AG09309 (cell line): ENCODE data around the gene CYP1A2.

ENCODE experiments used
- DNase-seq: peaks from one replicate; pipeline ENCODE4 v3.0.0-alpha.2; 2010; ENCODE audit warnings: low read depth
- H3K4me3 ChIP-seq: 2 replicates; pipeline ENCODE4 v1.5.1; 2011; ENCODE audit warnings: mild to moderate bottlenecking, low read depth, low read length, moderate library complexity; ENCODE audit not compliant: control insufficient read depth
- TF ChIP-seq, protein P1 (sequence below): IDR thresholded peaks from 2 replicates; pipeline ENCODE4 v1.5.1; 2011; ENCODE audit warnings: mild to moderate bottlenecking, low read depth, low read length, inconsistent platforms; ENCODE audit not compliant: insufficient read depth, control insufficient read depth; ENCODE audit errors: missing control alignments

CYP1A2 gene

DNA sequence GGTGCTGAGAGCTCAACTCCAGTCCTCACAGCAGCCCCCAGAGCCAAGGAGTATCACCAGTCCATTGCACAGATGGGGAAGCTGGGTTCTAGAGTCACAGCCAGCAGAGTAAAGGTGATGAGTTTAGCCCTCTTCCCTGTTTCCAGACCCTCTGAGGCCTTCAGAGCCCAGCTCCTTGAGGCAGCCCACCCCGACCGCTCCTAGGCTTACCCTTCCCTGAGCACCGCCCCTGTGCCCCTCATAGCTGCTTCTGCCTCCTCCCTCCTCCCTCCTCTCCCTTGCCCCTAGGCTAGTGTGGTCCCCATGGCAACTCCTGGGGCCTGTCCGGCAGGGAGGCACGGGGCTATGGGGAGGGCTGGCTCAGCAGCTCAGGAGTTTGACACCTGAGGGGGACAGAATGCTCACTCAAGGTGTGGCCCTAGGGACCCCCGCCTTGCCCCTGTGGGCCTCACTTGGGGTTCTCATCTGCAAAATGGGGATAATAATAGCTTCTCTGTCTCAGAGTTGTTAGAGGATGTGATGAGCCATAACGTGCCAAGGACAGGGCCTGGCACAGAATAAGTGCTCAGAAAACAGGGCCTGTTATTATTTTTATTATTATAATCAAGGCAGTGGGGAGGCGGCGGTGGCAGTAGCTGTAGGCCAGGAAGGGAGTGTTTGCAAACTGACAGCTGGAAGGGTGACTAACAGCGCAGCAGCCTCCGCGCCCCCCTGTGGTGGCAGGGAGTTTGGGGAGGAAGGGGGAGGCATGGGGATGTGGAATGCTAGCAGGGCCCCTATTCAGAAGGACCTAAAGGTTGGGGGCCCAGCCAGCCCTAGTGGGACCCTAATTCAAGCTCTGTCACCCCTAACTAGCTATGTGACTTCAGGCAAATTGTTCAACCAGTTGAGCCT lies 44.7 kb downstream of the CYP1A2 start:
- H3K4me3 ChIP-seq = no peak overlapping the region
- no peak for DNase-seq
- TF ChIP-seq, protein P1, sequence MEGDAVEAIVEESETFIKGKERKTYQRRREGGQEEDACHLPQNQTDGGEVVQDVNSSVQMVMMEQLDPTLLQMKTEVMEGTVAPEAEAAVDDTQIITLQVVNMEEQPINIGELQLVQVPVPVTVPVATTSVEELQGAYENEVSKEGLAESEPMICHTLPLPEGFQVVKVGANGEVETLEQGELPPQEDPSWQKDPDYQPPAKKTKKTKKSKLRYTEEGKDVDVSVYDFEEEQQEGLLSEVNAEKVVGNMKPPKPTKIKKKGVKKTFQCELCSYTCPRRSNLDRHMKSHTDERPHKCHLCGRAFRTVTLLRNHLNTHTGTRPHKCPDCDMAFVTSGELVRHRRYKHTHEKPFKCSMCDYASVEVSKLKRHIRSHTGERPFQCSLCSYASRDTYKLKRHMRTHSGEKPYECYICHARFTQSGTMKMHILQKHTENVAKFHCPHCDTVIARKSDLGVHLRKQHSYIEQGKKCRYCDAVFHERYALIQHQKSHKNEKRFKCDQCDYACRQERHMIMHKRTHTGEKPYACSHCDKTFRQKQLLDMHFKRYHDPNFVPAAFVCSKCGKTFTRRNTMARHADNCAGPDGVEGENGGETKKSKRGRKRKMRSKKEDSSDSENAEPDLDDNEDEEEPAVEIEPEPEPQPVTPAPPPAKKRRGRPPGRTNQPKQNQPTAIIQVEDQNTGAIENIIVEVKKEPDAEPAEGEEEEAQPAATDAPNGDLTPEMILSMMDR = no peak

DNA sequence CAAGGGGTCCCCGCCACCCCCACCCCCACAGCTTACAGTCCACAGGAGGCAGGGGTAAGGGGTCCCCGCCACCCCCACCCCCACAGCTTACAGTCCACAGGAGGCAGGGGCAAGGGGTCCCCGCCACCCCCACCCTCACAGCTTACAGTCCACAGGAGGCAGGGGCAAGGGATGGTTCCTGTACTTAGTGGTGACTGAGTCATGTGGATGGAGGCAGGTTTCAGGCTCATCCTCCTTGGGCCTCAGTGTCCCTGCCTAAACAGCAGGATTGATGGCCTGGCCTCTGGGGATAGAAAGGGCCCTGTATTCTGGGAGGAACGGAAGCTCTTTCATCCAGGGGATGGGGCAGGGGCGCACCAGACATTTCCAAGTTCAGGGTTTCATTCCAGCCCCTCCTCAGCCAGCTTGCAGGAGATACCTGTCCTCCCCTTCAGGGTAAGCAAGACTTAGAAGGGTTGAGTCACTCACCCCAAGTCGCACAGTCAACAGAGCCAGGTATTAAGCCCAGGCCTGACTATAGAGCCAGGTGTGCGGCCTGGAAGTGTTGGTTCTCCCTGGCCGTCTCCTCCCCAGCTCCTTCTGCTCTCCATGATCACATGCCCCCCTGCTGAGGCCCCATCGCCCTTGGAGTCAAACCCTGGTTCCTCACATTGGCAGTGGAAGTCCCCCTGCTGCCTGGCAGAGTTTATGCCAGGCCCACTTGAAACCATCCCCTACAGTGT lies 45.8 kb downstream of the CYP1A2 start:
- H3K4me3 ChIP-seq = no peak overlapping the region
- TF ChIP-seq, protein P1 = no peak
- no peak for DNase-seq

DNA sequence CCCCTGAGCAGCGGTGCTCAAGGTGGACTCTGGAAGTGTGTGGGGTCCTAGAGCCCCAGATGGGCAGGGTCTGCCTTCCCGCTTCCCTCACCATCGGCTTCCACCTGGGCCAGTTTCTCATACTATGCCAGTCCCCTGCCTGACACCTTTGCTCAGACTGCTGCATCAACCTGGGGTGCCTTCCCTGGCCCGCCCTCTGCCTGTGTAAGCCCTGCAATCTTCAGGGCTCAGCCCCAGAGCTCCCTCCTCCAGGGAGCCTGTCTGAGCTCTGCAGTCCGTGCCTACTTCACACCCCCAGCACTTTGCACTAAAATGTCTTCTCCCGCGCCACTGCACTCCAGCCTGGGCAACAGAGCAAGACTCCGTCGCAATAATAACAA lies 46.3 kb downstream of the CYP1A2 start:
- TF ChIP-seq, protein P1 = no peak
- no peak for DNase-seq
- no peak overlapping the region for H3K4me3 ChIP-seq

DNA sequence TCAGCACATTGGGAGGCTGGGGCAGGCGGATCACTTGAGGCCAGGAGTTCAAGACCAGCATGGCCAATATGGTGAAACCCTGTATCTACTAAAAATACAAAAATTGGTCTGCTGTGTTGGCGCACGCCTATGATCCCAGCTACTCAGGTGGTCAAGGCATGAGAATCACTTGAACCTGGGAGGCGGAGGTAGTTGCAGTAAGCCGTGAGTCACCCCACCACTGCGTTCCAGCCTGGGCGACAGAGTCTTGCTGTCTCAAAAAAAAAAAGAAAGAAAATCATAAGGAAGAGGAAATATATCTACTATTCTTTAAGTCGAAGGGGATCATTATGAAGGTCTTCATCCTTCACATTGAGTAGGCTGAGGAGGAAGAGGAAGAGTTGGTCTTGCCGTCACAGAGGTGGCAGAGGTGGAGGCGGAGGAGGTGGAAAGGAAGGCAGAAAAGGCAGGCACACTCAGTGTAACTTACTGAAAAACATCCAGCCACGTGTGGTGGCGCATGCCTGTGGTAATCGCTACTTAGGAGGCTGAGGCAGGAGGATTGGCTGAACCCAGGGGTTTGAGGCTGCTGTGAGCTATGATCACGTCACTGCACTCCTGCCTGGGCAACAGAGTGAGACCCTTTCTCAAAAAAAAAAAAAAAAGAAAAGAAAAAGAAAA lies 47.5 kb downstream of the CYP1A2 start:
- no peak overlapping the region for H3K4me3 ChIP-seq
- no peak for DNase-seq
- TF ChIP-seq, protein P1 = no peak

GRCh38 chr15:74798388-74799254 lies 50.0 kb downstream of the CYP1A2 start:
- H3K4me3 ChIP-seq = no peak overlapping the region
- TF ChIP-seq, protein P1 = no peak
- DNase-seq = no peak
